GM21515 (cell line): ENCODE measurements around the gene RGS19.

ENCODE experiments used
- ATAC-seq: cut with Tn5 transposase; IDR thresholded peaks from one replicate; pipeline ENCODE4 v1.9.1; 2021; ENCODE audit not compliant: unreplicated experiment

The RGS19 gene

DNA sequence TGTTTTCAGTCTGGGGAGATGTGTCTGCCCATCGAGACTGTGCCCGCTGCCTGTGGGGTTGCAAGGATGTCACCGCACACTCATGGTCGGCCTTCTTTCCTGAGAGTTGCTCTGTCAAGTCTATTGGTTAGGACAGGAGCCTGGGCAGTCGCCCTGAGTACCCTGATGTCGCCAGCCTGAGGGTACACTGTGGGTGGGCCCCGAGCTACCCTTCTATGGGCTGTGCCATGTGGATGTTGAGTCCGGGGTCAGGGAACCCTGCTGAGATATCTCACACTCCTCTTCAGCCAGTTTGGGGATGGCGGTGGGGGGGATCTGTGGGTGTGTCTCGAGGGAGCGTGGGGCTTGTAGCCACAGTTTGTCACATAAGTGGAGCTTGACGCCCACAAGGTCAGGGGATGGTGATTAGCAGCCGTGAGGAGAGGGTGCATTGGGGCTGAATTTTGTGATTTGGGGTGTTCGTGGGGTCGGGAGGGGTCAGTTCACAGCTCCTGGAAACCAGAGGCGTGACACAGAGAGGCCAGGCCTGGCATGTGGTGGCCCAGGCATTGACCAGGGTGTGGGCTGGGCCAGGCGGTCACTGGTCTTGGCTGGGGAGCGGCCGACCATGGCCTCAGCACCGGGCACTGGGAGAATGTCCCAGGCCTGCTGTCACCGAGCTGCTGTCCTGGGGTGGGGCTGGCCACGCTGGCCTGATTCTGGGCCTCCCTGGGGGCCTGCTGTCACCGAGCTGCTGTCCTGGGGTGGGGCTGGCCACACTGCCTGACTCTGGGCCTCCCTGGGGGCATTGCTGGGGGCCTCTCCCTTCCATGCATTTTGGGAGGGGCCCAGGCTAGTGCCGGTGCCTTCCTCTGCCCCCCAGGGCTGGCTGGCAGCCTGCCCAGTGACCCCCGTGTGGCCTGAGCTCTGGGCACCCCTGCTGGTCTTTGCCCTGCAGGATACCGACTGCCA is 29.7 kb upstream of the RGS19 start:
- ATAC-seq: no peak

DNA sequence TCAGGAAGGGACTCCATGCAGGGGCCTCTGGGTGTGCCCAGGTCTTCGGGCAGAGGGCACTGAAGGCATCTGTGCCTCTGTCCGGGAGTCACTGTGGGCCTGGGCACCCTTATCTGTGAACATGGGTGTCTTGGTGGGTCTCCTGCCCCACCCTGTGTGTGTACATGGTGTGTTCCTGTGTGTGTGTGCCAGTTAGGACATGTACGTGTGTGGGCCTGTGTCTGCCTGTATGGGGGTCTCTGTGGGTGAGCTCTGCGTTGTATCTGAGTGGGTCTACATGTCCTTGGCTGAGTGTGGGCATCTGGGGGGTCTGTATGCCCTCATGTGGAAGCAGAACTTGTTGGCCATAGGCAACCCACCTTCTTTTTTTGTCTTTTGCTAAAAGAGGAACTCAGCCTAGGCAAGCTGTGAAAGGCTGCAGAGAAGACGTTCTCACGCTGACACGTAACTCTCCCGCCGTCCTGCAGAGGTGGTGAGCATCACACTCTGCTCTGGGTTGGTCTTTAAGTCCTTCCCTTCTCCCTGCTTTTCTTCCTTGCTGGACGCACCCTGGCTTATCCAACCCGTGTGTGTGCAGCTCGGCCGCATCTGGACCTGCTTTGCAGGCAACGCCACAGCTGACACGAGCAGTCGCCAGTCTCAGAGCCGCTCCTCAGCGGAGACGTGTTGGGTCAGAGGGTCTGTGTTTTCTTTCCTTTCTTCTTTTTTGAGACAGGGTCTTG is 28.6 kb upstream of the RGS19 start:
- ATAC-seq: no peak

DNA sequence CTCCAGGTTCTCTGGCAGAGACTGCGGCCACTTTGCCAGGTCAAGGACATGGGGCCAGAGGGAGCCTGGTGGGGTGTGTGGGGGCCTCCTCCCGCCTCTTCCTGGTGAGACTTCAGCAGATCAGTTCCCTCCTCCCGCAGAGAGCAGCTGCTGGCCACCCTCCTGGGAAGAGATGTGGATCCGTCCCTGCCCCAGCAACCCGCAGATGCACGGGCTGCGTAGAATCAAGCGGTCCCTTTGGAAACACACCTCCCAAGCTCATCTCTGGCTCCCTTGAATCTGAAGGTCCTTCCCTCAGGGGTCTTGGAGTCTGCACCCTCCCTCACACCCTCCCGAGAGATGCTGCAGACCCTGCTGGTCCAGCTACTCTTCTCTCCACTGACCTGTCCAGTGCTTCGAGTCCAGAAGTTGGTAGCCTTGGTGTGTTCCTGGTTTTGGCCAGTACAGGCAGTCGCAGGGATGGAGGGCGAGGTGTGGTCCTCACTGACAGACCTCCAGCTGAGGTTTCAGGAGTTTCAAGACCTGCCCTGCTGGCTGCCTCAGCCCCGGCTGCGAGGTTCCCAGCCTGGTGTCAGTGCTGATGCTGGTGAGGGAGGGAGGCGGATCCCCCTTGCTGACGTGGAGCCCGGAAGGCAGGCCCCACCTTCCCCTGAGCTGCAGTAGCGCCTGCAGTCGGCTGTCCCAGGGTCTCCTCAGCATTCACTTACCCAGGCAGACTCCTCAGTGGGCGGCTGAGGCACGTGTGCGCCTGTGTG is 27.8 kb upstream of the RGS19 start, which contains the start of gene NPBWR2:
Gene NPBWR2 (minus strand): TSS at position 585 of the 755 bp plus-strand sequence. CDS start 734 bp downstream, outside the sequence.
- no peak for ATAC-seq

DNA sequence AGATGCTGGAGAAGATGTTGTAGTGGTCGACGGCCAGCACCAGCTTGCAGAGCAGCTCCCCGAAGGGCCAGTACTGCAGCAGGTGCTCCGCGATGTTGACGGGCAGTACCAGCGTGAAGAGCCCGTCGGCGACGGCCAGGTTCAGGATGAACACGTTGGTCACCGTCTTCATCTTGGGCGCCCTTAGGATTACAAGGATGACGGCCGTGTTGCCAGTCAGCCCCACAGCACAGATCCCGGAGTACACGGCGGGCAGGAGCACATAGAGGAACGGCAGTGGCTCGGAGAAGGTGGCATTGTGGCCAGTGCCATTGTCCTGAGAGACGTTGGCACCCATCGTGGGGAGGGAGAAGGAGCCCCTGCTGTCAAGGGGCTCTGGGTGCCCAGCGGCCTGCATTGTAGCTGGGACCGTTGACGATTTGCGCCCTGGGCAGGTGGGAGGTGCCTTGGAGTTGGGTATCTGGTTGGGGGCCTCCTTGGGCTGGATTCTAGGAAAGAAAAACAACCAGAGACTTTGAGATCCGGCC is 27.2 kb upstream of the RGS19 start:
- no peak for ATAC-seq

DNA sequence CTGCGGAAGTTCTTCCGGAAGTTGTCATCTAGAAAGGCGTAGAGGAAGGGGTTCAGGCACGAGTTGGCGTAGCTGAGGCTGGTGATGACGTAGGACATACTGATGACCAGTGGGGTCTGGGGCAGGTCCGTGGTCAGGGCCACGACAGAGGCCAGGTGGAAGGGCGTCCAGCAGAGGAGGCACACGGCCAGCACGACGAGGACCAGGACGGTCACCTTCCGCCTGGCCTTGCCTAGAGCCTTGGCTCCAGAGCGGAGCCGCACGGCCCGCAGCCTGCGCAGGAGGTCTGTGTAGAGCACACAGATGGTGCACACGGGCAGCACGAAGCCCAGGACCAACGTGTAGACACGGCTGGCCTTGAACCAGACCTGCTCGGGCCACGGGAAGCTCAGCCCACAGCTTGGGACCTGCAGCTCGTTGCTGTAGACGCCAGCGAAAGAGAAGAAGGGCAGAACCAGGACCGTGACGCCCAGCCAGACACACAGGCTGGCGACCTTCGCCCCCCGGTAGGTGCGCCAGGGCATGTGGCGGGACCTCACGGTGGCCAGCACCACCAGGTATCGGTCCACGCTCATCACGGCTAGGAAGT is 26.6 kb upstream of the RGS19 start:
- no peak for ATAC-seq

DNA sequence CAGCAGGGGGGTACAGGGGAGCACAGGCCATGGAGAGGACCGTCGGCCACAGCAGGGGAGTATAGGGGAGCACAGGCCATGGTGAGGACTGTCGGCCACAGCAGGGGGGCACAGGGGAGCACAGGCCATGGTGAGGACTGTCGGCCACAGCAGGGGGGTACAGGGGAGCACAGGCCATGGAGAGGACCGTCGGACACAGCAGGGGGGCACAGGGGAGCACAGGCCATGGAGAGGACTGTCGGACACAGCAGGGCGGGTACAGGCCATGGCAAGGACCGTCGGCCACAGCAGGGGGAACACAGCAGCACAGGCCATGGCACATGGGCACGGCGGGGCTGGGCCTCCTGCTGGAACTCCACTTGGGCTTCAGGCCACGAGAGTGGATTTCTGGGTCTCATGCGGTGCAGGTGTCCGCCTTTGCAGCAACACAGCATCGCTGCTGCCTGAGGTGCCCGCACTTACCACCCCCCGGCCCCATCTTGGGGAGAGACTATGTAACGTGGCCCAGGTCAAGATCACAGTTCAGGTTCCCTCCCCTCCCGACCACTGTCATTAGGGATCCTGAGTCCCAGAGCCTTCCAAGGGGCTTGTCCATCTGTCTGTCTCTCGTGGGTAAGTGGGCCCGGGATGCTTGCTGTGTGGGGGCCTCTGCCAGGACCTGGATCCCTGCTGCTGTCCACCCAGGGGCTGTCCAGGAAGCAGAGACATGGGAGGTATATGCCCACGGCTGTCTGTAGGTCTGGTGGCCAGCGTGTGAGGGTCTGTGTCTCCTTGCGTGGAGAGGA is 25.5 kb upstream of the RGS19 start:
- ATAC-seq: no peak

DNA sequence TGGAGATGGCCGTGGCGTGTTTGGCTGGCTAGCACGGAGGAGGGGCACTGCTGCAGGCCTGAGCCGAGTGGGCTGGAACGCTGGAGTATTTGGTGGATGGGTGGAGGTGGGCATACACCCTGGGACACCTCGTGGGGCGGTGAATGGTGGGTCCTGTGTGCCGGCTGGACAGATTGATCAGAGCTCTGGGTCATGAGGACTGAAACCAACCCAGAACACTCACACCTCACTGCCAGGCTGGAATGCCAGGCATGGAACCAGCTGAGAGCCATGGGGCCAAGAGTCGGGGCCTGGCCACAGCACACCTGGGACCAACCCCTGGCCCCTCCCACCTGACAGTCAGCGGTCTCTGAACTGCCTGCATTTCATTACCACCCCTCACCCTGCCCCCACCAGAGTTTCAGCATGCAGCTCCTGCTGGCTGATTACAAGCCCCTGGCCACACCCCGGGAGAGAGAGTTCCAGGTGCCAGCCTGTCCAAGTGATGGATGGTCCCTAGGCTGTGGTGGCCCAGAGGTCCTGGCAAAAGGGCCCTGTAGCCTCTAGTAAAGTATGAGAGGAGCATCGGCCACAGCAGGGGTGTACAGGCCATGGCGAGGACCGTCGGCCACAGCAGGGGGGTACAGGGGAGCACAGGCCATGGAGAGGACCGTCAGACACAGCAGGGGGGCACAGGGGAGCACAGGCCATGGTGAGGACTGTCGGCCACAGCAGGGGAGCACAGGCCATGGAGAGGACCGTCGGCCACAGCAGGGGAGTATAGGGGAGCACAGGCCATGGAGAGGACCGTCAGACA is 24.8 kb upstream of the RGS19 start:
- ATAC-seq: no peak

DNA sequence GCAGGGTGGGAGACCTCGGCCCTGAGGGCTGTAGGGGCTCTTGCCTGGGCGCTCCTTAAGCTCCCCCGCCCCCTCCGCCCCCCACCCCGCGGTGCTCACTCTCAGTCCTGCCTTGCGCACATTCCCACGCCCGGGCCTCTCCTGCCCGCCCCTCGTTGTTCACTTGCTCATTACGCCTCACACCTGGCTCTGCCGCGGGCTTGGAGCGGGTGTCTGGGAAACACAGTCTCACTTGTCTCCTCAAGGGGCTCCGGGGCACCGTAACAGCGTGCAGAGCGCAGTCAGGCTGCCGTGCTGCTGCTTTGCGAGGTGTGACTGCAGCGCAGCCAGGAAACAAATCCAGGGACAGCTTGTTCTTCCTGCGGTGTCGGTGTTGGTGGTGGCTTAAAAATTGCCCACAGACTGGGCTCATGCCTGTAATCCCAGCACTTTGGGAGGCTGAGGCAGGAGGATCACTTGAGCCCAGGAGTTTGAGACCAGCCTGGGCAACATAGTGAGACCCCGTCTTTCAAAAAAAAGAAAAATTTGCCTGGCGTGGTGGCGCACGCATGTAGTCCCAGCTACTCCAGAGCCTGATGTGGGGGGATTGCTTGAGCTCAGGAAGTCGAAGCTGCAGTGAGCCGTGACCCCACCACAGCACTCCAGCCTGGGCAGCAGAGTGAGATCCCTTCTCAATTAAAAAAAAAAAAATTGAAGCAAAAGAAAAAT is 23.5 kb upstream of the RGS19 start:
- ATAC-seq: no peak

DNA sequence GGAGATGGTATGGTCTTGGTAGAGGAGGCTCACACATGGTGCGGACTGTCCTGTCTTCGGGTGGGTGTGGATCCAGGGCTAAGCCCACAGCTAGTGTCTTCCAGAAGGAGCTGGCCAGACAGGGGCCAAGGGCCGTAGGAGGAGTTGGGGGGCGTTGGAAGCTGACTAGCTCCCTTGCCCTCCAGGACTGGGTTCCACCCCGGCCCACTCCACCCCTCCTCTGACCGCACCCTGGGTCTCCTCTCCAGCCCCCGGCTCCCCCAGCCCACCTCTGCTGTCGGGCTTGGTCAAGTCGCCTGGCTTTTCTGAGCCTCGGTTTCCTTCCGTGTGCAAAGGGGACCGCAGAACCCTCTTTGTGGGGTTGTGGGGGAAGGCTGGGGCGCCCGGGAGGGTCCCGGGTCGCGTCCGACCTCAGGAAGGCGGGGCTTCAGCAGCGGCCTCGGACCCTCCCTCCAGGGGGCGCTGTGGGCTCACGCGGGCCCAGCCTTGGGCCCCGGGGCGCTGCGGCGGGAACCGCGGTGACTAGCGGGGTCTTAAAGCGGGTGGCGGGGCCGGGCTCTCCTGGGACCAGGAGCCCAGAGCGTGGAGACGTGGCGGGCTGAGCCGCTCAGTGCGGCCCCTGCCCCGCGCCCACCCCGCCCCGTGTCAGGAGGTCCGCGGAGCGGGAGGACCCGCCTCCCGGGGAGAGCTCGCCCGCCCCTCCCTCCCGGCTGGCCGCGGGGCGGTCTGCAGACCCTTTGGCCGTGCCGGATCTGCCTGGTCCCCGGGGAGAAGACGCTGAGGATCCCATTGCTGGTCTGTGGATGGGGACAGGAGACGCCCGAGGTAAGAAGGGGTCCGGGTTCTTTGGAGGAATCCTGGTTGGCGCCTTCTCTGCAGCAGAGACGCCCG is 22.7 kb upstream of the RGS19 start:
- no peak for ATAC-seq

DNA sequence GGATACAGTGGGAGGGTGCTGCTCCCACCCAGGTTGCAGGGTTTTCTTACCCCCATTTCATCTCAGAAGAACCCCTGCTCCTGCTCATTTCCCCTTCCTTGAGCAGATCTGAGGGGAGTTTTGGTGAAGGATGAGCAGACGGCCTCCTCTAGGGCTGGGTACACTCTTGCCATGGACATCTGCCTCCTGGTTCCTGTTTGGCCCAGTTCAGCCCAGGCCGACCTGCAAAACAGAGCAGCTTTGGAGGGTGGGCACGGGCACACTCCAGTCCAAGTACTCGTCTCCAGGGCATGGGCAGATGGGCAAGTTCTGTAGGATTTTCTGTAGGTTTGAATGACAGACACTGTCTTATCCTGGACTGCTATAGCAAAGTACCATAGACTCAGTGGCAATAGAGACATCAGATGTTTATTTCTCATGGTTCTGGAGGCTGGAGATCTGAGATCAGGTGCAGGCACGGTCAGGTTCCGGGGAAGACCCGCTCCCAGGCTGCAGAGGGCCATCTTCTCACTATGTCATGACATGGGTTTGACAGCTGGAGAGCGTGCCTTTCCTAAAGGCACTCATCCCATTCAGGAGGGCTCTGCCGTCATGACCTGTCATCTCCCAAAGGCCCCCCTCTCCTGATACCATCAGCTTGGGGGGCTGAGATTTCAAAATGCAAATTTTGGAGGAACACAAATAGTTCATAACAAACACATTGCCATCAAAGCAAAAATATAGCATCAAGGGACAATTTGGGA is 21.8 kb upstream of the RGS19 start:
- ATAC-seq: no peak

DNA sequence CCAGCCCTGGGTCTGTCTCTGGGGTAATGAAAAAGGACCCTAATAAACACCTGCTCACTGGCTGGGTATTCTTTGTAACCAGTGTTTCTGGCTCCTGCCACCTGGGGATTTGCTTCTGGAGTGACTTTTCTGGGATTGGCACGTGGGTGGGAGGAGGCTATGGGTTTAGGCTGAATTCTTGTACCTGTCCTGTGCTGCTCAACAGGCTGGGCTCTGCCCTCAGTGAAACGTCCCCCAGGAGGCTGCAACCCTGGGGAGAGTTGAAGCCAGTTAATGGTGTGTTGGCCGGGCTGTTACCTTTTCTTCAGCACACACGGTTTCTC is 21.2 kb upstream of the RGS19 start:
- ATAC-seq: no peak

DNA sequence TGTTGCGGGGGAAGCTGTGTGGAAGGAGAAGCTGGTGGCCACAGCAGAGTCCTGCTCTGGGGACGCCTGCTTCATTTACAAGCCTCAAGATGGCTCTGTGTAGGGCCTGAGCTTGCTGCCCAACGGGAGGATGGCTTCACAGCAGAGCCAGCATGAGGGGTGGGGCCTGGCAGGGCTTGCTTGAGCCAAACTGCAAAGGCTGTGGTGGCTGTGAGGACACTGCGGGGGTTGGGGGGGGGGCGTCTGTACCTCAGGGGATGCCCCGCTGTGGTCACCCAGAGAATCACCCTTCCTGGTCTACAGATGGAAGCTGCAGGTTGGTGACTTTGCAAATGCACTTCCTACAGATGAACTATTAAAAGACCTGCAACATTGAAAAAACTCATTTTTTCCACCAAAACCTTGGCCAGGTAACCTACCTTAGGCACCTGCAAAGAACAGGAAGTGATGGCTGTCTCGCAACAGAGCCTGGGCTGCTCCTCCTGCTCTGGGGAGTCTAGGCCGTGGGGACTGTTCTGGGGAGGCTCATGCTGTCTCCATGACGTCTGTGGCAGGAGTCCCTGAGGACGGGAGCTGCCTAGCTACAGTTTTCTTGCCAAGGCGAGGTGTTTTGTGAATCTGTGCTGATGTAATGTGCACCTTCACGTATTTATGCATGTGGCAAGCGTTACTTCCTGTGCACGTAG is 20.7 kb upstream of the RGS19 start:
- ATAC-seq: no peak

DNA sequence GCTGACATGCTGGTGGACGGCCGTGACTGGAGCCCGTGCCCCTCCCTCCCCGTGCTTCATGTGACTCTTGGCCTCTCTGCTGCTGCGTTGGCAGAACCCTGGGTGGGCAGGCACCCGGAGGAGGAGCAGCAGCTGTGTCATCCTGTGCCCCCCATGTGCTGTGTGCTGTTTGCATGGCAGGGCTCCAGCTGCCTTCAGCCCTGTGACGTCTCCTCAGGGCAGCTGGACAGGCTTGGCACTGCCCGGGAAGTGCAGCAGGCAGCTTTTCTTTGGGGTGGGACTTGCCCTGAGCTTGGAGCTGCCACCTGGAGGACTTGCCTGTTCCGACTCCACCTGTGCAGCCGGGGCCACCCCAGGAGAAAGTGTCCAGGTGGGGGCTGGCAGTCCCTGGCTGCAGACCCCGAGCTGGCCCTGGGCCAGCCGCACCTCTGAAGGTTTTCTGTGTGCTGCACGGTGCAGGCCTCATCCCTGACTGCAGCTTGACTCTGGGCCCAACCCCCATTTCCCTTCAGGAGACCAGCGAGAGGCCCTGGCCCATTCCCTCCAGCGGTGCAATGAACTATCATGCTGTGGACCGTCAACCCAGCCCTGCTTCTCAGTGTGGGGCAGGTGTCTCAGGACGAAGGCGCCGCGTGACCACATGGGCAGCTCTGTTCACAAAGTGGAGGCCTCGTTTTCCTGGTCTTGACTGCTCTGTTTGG is 19.9 kb upstream of the RGS19 start:
- ATAC-seq: no peak

DNA sequence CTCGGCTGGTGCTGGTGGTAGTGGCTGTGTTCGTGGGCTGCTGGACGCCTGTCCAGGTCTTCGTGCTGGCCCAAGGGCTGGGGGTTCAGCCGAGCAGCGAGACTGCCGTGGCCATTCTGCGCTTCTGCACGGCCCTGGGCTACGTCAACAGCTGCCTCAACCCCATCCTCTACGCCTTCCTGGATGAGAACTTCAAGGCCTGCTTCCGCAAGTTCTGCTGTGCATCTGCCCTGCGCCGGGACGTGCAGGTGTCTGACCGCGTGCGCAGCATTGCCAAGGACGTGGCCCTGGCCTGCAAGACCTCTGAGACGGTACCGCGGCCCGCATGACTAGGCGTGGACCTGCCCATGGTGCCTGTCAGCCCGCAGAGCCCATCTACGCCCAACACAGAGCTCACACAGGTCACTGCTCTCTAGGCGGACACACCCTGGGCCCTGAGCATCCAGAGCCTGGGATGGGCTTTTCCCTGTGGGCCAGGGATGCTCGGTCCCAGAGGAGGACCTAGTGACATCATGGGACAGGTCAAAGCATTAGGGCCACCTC is 19.2 kb upstream of the RGS19 start:
- no peak for ATAC-seq

DNA sequence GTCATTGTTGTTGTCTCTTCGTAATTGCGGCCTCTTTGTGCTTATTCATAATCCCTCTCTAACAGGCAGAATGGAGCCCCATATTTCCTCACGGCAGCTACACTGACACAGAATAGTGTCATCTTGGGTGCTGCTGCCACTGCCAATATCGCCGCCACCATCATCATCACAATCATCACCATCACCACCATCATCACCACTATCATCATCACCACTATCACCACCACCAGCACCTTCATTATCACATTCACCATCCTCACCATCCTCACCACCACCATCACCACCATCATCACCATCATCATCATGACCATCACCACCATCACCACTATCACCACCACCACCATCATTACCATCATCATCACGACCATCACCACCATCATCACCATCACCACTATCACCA is 17.2 kb upstream of the RGS19 start:
- ATAC-seq: no peak

DNA sequence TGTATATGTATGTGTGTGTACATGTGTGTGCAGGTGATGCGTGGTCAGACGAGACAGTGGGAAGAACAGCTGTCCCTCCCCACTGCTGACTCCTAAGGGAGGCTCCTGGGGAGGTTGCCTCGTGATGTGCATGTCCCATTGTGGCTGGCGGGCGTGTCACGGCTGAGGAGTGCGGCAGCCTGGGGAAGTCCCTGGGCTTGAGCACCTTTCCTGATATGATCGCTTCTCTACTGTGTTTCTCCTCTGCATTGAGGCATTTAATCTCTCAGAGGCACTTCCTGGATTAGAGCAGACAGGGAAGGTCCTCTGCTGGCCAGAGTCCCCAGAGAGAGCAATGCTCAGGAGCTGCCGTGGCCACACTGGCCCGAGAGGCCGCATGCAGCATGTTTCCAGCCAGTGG is 16.6 kb upstream of the RGS19 start:
- ATAC-seq: no peak
